Lower lobe of right lung (tissue), 2 donors: ENCODE data around the gene LMAN2L. TPM values are rescaled to one million over a fixed set of nuclear protein-coding genes. Genes with fewer than 3 reads are reported as not detected.

Experiments
- ATAC-seq, 2 donors: fragments of 200-7000 bp; cut with Tn5 transposase; one replicate each; pipeline ENCODE4 v1.9.1; 2020 to 2022; ENCODE audit warnings: mild to moderate bottlenecking in 2 of 2, moderate library complexity in 2 of 2
- DNase-seq: peaks from one replicate; pipeline ENCODE4 v3.0.0-alpha.2; 2020
- H3K27ac ChIP-seq: fragments of 200-600 bp; one replicate; pipeline ENCODE4 v1.8.0; 2022
- H3K27me3 ChIP-seq: fragments of 200-600 bp; one replicate; pipeline ENCODE4 v1.8.0; 2022; ENCODE audit warnings: low read depth
- H3K36me3 ChIP-seq: fragments of 200-600 bp; one replicate; pipeline ENCODE4 v1.8.0; 2022; ENCODE audit warnings: mild to moderate bottlenecking
- H3K4me1 ChIP-seq: fragments of 200-600 bp; one replicate; pipeline ENCODE4 v1.8.0; 2022
- H3K4me3 ChIP-seq: fragments of 200-600 bp; one replicate; pipeline ENCODE4 v1.8.0; 2022; ENCODE audit warnings: mild to moderate bottlenecking
- H3K9me3 ChIP-seq: fragments of 200-600 bp; one replicate; pipeline ENCODE4 v1.8.0; 2022
- intact Hi-C: fragments of 100-400 bp; cut with DNase I; formaldehyde crosslinking; loops from one replicate; pipeline ENCODE4 v1.11.0; 2022
- total RNA-seq: library from RNA; stranded (reverse); fragmentation: NEBNext Ultra II Directional; extraction: Animal tissue kit (Norgen Biotek cat#: 25700); gene quantifications from one replicate; pipeline ENCODE4 v1.2.1, GENCODE V29; 2021
- TF ChIP-seq, protein P1 (sequence below): fragments of 200-600 bp; IDR thresholded peaks from one replicate; pipeline ENCODE4 v1.8.0; 2022; ENCODE audit warnings: antibody characterized with exemption, mild to moderate bottlenecking
- donor health status: DM: no; HTN: yes; CAD: no; lungs with severe emphysema.

The LMAN2L gene
- total RNA-seq, 1 donor from 2014 or later, result 20.9 TPM

DNA sequence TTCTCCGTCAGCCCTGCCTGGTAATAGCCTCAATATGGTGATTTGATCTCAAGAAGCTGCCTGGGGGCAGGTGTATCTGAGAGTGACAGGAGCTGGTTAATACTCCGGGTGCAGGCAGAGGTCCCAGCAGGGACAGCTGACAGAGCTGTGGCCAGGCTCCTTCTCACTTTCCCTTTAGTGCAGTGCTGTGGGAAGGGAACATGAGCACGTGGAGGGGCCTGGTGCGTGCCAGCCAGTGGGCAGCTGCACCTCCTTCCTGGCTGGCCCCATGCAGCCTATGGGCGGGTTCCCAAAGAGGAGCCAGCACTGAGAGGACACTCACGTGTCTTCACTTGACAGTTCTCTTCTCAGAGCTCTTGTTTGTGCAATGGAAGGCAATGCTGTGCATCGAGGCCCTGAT, 29.9 kb upstream of the LMAN2L start:
- no peak overlapping the region for H3K4me3 ChIP-seq

DNA sequence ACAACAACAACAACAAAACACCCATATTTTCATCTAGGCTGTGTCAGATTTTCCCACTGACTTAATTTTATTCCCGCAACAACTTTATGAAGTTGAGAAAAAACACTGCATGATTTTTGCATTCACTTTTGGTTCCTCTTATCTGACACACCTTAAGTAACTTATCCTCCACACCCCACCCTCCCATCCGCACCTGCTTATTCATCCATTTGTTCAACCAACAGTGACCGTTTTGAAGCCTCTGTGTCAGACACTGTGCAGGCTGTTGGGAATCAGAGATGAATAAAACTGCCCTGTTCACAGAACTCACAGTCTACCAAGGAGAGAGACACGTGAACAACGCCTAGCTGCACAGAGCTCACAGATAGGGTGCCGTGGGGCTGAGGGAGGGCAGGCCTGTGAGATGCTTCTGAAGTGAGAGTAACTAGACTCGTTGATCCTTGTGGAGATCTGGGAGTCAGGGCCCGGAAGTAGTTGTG, 28.3 kb upstream of the LMAN2L start:
- ATAC-seq, result no peak
- intact Hi-C loops, result no loop called here
- H3K27me3 ChIP-seq, result no peaks in the 10 kb centered on the region
- H3K9me3 ChIP-seq, result no peaks in the 10 kb centered on the region
- no peak overlapping the region for H3K4me3 ChIP-seq
- H3K36me3 ChIP-seq, result no peaks in the 10 kb centered on the region
- TF ChIP-seq, protein P1, sequence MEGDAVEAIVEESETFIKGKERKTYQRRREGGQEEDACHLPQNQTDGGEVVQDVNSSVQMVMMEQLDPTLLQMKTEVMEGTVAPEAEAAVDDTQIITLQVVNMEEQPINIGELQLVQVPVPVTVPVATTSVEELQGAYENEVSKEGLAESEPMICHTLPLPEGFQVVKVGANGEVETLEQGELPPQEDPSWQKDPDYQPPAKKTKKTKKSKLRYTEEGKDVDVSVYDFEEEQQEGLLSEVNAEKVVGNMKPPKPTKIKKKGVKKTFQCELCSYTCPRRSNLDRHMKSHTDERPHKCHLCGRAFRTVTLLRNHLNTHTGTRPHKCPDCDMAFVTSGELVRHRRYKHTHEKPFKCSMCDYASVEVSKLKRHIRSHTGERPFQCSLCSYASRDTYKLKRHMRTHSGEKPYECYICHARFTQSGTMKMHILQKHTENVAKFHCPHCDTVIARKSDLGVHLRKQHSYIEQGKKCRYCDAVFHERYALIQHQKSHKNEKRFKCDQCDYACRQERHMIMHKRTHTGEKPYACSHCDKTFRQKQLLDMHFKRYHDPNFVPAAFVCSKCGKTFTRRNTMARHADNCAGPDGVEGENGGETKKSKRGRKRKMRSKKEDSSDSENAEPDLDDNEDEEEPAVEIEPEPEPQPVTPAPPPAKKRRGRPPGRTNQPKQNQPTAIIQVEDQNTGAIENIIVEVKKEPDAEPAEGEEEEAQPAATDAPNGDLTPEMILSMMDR, result no peak
- peaks cover 38% of the 10 kb centered on the region for H3K4me1 ChIP-seq
- no peak for DNase-seq
- H3K27ac ChIP-seq, result no peak overlapping the region

More for the DNA sequence above, 29.9 kb upstream of the LMAN2L start:
- no peaks in the 10 kb centered on the region for H3K27me3 ChIP-seq
- intact Hi-C loops, result no loop called here
- no peak overlapping the region for H3K27ac ChIP-seq
- no peaks in the 10 kb centered on the region for H3K36me3 ChIP-seq
- DNase-seq, result peak; percentile 72
- TF ChIP-seq, protein P1, result no peak
- H3K9me3 ChIP-seq, result no peaks in the 10 kb centered on the region
- peaks cover 36% of the 10 kb centered on the region for H3K4me1 ChIP-seq
- peak; percentile 45 to 74 for ATAC-seq

DNA sequence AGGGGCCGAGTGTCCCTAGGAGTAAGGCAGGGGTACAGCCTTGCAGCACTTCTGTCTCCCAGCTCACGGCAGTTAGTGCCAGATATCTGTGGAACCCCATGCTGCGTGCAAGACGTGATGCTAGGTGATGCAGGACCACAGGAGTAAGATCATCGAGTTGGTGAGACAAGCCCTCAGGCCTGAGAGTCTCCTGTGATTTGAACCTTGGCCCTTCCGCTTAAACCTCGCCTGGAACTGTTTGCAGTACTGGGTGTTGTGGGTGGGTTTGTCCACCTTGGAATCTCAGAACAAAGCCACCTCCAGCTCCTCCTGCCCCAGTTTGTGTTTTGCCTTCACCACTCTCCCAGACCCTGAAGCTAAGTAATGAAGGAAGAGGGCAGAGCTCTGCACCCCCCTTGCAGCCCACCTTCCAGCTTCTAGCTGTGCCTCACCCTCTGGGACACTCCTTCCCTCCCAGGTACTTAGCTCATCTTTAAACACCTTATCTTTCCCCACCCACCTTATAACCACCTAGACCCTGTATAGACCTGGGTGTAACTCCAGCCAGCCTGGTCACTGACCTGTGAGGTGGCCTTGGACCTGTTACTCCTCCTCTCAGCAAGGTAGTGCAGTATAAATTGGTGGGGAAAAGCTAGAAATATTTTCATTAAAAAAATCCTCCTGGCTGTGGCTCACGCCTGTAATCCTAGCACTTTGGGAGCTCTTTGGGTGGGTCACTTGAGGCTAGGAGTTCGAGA, 27.4 kb upstream of the LMAN2L start:
- Histone ChIP-seq H3K27ac (no peak overlapping the region), H3K9me3 (no peaks in the 10 kb centered on the region), H3K27me3 (no peaks in the 10 kb centered on the region), H3K4me1 (peaks cover 45% of the 10 kb centered on the region), H3K4me3 (no peak overlapping the region), H3K36me3 (no peaks in the 10 kb centered on the region)
- TF ChIP-seq, protein P1, result no peak
- no peak for DNase-seq
- intact Hi-C loops, result no loop called here
- ATAC-seq, result no peak

DNA sequence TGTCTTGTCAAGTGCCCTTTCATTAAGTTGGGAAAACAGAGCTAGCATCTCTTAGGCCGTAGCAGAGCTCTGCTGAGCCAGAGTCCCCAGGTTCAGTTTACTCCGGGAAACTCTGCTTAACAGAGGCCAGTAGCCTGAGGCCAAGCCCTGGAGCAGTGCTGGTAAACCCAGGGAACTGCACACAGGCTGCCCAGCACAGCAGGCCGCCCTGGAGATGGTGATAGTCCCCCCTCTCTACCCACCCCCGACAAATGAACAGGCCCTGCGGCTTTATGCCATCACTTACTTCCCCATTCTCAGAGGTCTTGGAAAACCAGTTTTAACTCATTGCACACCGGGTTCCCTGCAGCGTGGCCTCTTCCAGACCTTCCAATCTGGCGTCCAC, 24.4 kb upstream of the LMAN2L start:
- Histone ChIP-seq H3K4me1 (peaks cover 55% of the 10 kb centered on the region), H3K36me3 (no peaks in the 10 kb centered on the region), H3K4me3 (peak overlapping the region; percentile 83), H3K27me3 (no peaks in the 10 kb centered on the region), H3K27ac (peak overlapping the region; percentile 9), H3K9me3 (no peaks in the 10 kb centered on the region)
- intact Hi-C loops, result no loop called here
- TF ChIP-seq, protein P1, result no peak
- DNase-seq (peak; percentile 55), ATAC-seq (peak; percentile 19 to 29)

GRCh38 chr2:96763511-96764252, 23.8 kb upstream of the LMAN2L start:
- TF ChIP-seq, protein P1, result peak; percentile 39
- no peak for DNase-seq
- Histone ChIP-seq H3K4me3 (peak overlapping the region; percentile 83), H3K4me1 (peaks cover 55% of the 10 kb centered on the region), H3K27me3 (no peaks in the 10 kb centered on the region), H3K36me3 (no peaks in the 10 kb centered on the region), H3K27ac (peak overlapping the region; percentile 9), H3K9me3 (no peaks in the 10 kb centered on the region)
- ATAC-seq, result peak in 1 of 2 donors; percentile 34
- intact Hi-C loops, result no loop called here
